Mesothelial cell of epicardium (in vitro differentiated cells): ENCODE results near the gene BDH1. TPM values are rescaled to one million over a fixed set of nuclear protein-coding genes. Genes with fewer than 3 reads are reported as not detected.
A peak's percentile ranks its signal among the peaks of the same experiment; 100 is the strongest.

Source experiments
- DNase-seq, 2 experiments: peaks; one replicate each; pipeline ENCODE4 v3.0.0; 2021; ENCODE audit warnings: low spot score in 2 of 2; ENCODE audit not compliant: unreplicated experiment in 2 of 2
- H3K27ac Mint-ChIP-seq: 2 replicates; pipeline ENCODE4 v1.8.0; 2021; ENCODE audit warnings: mixed read lengths
- H3K27me3 Mint-ChIP-seq: 2 replicates; pipeline ENCODE4 v1.8.0; 2021; ENCODE audit warnings: low read depth, mixed read lengths
- H3K36me3 Mint-ChIP-seq: 2 replicates; pipeline ENCODE4 v1.8.0; 2021; ENCODE audit warnings: mixed read lengths
- H3K4me1 Mint-ChIP-seq: 2 replicates; pipeline ENCODE4 v1.8.0; 2021; ENCODE audit warnings: mixed read lengths
- H3K4me3 Mint-ChIP-seq: 2 replicates; pipeline ENCODE4 v1.8.0; 2021; ENCODE audit warnings: mild to moderate bottlenecking, moderate library complexity, mixed read lengths
- H3K9me3 Mint-ChIP-seq: 2 replicates; pipeline ENCODE4 v1.8.0; 2021; ENCODE audit warnings: mixed read lengths
- CTCF ChIP-seq: fragments of 200-600 bp; sonication (generic); IDR thresholded peaks from one replicate; pipeline ENCODE4 v1.5.0; 2021; ENCODE audit warnings: antibody characterized with exemption; ENCODE audit not compliant: unreplicated experiment
- total RNA-seq: library from RNA; stranded (reverse); gene quantifications from 3 replicates; pipeline ENCODE4 v1.2.1, GENCODE V29; 2021

The BDH1 gene
- total RNA-seq, 1 donor from 2014 or later: 14.0 TPM

GRCh38 chr3:197554196-197554561 lies 1.6 kb downstream of the BDH1 start:
- Mint-ChIP-seq H3K36me3 (no peaks in the 10 kb centered on the region), H3K27ac (peak overlapping the region; percentile 78), H3K27me3 (peaks cover 26% of the 10 kb centered on the region), H3K4me3 (peak overlapping the region; percentile 75), H3K9me3 (no peaks in the 10 kb centered on the region), H3K4me1 (peaks cover 6% of the 10 kb centered on the region)
- no peak for DNase-seq
- no peak for TF ChIP-seq CTCF

GRCh38 chr3:197552198-197552597 lies 3.6 kb downstream of the BDH1 start:
- Mint-ChIP-seq H3K27me3 (peaks cover 7% of the 10 kb centered on the region), H3K9me3 (no peaks in the 10 kb centered on the region), H3K4me3 (no peak overlapping the region), H3K4me1 (peaks cover 10% of the 10 kb centered on the region), H3K36me3 (no peaks in the 10 kb centered on the region), H3K27ac (no peak overlapping the region)
- DNase-seq: no peak
- TF ChIP-seq CTCF: no peak

- peaks cover 10% of the 10 kb centered on the region for H3K4me1 Mint-ChIP-seq
- H3K9me3 Mint-ChIP-seq: no peaks in the 10 kb centered on the region
- H3K27me3 Mint-ChIP-seq: no peaks in the 10 kb centered on the region
- no peak for DNase-seq
- TF ChIP-seq CTCF: no peak
- no peaks in the 10 kb centered on the region for H3K36me3 Mint-ChIP-seq
- no peak overlapping the region for H3K27ac Mint-ChIP-seq
- no peak overlapping the region for H3K4me3 Mint-ChIP-seq
Observed at GRCh38 chr3:197550489-197550888, 5.3 kb downstream of the BDH1 start.

- Mint-ChIP-seq H3K27ac (no peak overlapping the region), H3K4me1 (peaks cover 9% of the 10 kb centered on the region), H3K9me3 (no peaks in the 10 kb centered on the region), H3K36me3 (no peaks in the 10 kb centered on the region), H3K27me3 (no peaks in the 10 kb centered on the region), H3K4me3 (no peak overlapping the region)
- no peak for DNase-seq
- TF ChIP-seq CTCF: no peak
Observed at GRCh38 chr3:197549261-197549885, 6.4 kb downstream of the BDH1 start.

- Mint-ChIP-seq H3K27me3 (no peaks in the 10 kb centered on the region), H3K36me3 (no peaks in the 10 kb centered on the region), H3K4me1 (peaks cover 4% of the 10 kb centered on the region), H3K27ac (peak overlapping the region; percentile 64), H3K9me3 (no peaks in the 10 kb centered on the region), H3K4me3 (no peak overlapping the region)
- DNase-seq: no peak
- TF ChIP-seq CTCF: no peak
Observed at GRCh38 chr3:197547306-197548011, 8.3 kb downstream of the BDH1 start.
